Fibroblast of skin of left quadriceps (primary cell): ENCODE measurements around the gene NPHS1.
"Not testable (repeated sequence)": the region's sequence is repeated elsewhere in the genome, so short reads cannot be mapped to it uniquely, and the experiment has no call there.

Experiments used
- DNase-seq, 2 experiments: peaks; one replicate each; pipeline ENCODE4 v3.0.0-alpha.2; 2013; ENCODE audit warnings: low read depth in 2 of 2

The NPHS1 gene

DNA sequence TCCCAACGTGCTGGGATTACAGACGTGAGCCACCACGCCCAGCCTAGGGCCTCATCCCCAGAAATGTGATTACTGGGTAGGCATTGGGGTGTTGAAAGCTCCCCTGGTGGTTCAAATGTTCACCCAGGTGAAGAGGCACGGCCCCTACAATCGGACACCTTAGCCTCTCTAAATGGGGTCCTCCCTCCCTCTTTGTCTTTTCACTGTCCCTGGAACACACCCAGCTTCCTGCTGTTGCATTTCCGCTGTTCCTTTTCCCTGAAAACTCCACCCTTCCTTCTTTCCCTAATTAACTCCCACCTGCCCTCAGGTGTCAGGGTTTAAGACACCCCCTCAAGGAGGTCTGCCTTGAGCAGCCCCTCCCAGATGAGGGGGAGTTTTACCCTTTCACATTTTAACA lies 36.0 kb downstream of the NPHS1 start:
- no peak for DNase-seq

GRCh38 chr19:35813043-35813890 lies 39.0 kb downstream of the NPHS1 start:
- DNase-seq, result no peak

DNA sequence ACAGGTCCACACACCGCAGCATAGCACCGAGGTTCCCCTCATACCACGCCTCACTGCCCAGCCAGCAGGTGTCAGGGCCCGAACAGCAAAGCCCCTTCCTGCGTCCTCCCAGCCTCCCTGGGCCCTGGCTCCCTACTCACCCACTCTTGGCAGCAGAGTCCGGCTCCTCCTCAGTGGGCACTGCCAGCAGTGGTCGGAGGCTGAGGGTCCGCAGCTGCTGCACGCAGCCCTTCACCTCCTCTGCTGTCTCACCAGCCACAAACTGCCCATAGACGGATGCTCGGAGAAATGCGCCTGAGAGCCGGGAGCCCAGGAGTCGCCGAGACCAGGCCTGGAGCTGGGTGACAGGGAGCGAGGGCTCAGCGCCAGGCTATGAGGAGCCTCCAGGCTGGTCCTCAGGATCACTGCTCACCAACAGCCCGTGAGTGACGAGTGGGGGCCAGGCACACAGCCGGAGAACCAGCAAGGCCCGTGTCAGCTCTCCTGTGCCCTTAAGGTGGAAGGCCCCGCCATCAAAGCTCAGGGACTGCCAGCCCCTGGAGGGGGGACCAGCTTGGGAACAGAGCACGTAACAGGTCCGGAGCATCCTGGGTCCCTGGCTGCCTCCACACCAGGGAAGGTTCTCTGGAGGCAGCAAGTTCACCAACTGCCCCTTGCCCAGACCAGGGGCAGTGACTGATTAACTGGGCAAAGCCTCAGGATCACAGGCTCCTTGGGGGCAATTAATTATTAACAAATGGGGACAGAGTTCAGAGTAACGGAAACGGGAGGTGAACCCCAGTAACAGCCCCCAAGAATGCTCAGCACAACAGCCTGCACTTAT lies 39.9 kb downstream of the NPHS1 start, which contains the start of gene PRODH2:
Gene PRODH2 (minus strand): TSS at position 626 of the 823 bp plus-strand sequence. CDS start 40 bp downstream, at position 586.
- DNase-seq, result no peak

DNA sequence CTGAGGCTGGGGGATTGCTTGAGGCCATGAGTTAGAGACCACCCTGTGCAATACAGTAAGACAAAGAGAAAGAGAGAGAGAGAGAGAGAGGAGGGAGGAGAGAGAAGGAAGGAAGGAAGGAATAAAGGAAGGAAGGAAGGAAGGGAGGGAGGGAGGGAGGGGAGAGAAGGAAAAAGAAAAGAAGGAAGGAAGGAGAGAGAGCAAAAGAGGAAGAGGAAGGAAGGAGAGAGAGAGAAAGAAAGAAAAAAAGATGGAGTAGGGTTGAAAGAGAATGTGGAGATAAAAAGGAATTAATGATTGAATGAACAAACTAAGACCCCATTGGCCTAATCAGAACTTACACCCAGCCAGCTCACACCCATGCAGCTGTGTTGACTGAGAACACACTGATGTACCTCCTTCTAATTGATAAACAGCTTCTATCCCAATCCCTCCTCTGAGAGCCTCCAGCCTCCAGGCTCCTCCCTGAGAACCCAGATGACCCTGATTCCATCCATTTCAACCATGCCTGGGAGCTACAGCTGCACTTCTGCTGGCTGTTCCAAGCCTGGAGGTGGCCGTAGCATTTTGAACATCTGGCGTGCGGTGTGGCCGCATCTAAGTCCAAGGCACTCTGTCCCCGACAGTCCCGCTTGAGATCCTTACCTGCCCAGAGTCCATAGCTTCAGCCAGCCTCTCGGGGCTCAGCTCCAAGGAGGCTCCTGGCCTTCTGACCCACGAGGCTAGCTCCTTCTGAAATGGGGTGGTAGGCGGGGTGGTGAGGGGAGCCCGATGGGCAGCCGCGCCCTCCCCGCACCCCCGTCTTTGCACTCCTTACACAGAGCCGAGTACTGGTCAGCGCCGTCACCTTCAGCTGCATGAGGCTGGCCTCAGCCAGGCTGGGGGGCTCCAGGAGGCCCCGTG lies 40.7 kb downstream of the NPHS1 start:
- no peak for DNase-seq

DNA sequence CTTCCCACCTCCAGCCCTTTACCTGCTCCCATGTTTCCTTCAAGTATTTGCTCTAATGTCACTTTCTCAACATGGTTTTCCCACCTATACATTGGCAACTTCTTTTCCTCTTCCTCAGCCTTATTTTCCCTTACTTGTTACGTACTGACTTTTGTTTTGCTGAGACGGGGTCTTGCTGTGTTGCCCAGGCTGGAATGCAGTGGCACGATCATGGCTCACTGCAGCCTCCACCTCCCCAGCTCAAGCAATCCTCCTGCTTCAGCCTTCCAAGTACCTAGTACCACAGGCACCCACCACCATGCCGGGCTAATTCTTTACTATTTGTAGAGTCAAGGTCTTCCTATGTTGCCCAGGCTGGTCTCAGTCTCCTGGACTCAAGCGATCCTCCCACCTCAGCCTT lies 44.7 kb downstream of the NPHS1 start:
- DNase-seq, result no peak

DNA sequence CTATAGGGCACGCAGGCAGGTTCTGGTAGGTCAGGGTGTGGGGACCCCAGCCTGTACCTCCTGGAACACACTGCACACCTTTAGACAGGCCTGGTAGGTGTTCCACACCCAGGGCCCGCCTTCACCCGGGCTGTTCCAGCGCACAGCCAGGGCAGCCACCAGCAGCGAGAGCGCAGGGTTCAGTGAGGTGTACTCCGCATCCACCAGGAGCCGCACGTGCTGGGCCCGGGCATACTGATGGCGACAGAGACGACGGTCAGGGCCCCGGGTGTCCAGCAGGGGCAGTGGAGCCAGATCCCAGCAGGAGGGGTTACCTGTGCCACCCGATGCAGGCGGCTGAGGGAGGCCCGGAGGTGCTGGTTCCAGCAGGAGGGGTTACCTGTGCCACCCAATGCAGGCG lies 45.7 kb downstream of the NPHS1 start:
- no peak for DNase-seq

DNA sequence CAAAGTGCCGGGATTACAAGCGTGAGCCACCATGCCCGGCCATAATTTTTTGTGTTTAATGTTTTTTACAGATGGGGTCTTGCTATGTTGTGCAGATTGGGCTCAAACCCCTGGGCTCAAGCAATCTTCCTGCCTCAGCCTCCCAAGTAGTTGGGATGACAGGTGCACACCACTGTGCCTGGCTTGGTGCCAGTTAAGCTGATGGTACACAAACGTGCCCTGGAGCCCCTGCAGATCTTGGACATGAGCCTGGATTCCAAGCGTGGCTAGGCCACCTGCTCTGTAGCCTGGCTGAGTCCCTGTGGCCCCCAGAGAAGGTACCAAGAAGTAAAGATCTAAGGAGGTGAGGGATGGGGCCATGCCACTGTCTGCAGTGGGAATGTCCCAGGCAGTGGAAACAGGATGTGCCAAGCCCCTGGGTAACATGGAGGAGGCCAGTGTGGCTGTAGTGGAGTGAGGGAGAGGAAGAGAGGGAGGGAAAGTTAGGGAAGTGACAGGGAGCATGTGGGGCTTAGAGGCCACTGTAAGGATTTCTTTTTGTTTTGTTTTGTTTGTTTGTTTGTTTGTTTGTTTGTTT lies 46.7 kb downstream of the NPHS1 start:
- no peak for DNase-seq

- no peak for DNase-seq
Measured at GRCh38 chr19:35801828-35802227, 50.5 kb downstream of the NPHS1 start.

GRCh38 chr19:35797663-35798062 lies 54.6 kb downstream of the NPHS1 start:
- DNase-seq, result no peak

- DNase-seq, result no peak
Measured at GRCh38 chr19:35796645-35797542, 55.4 kb downstream of the NPHS1 start.

DNA sequence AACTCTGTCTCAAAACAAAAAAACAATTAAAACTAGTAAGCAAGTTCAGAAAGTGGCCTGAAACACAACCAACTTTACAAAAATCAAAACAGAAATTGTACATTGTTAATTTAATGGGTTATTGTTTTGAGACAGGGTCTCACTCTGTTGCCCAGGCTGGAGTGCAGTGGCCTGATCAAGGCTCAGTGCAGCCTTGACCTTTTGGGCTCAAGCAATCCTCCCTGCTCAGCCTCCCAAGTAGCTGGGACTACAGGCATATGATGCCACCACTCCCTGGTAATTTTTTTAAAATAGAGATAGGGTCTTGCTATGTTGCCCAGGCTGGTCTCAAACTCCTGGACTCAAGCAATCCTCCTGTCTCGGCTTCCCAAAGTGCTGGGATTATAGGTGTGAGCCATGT lies 56.7 kb downstream of the NPHS1 start:
- DNase-seq, result not testable (repeated sequence)

- no peak for DNase-seq
Measured at GRCh38 chr19:35793381-35794165, 58.7 kb downstream of the NPHS1 start.

GRCh38 chr19:35792888-35793287 lies 59.4 kb downstream of the NPHS1 start:
- no peak for DNase-seq

- DNase-seq, result no peak
Measured at GRCh38 chr19:35792312-35792711, 60.0 kb downstream of the NPHS1 start.

DNA sequence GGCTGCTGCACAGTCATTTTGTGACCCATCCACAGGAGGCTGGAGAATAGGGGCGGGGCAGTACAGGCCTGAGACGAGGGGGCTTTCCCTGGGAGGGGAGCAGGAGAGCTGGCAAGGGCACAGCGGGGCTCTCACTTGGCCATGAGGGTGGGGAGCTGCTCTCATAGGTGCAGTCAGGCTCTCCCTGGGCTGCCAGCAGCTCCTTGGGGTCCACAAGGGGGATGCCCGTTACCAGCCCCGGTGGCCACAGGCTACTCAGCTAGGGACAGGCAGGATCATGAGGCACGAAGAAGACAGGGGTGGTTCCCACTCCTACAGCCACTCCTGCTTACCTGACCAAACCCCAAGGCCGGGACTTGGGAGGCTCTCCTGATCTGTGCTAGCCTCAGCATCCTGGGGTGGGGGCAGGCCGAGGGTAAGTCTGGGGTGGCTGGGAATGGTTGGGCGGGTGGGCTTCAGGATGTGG lies 60.5 kb downstream of the NPHS1 start:
- DNase-seq, result no peak

- no peak for DNase-seq
Measured at GRCh38 chr19:35790981-35791813, 61.1 kb downstream of the NPHS1 start.

DNA sequence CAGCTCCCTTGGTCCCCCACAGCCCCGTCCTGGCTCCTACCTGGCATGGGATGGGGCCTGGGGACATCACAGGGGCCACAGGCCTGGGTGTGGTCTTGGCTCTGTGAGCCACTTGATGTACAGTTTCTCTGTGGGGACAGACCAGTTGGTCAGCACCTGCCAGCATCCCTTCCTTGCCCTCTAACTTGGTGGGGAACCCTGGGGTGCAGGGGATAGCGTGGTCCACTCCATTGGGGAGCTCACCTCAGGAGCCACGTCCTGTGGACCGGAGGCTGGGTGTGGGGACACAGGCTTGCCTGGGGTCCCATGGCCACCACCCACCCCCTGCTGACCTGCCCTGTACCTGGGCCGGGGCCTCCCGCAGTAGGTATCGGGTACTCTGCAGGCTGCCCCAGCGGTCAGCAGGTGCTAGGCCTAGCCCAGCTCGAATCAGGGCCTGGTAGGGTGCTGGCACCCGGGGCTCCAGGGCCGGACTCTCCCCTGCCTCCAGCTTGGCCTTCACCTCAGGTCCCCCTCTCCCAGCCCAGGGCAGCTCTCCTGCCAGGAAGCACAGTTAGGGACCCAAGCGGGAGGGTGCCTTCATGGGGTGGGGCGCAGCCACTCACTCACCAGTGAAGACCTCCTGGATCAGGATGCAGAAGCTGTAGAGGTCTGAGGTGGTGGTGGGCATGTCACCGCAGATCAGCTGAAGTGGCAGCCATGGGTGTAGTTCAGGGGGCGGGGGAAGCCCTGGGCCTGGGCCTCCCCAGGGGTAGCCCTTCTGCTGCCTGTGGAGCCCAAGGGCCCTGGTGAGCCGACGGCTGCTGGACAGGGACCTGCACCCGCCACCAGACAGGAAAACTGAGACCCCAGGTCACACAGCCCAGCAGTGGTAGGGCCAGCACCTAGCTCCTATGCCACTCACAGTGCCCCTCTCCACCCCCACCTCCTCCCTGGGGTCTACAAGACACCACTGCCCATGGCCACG lies 62.0 kb downstream of the NPHS1 start:
- DNase-seq, result no peak
